Natural killer cell (primary cell): ENCODE data around the gene HDLBP. TPM values are rescaled to one million over a fixed set of nuclear protein-coding genes. Genes with fewer than 3 reads are reported as not detected.
A peak's percentile ranks its signal among the peaks of the same experiment; 100 is the strongest.

Source experiments
- ATAC-seq, 3 donors: fragments of 150-1000 bp in 2 of 3; fragments of 200-7000 bp in 1 of 3; cut with Tn5 transposase; 1 replicate in 1 of 3; 2 replicates in 2 of 3; pipeline ENCODE4 v1.10.0; 2021; ENCODE audit warnings: mild to moderate bottlenecking in 2 of 3, moderate library complexity in 2 of 3
- DNase-seq, 2 donors: peaks; one replicate each; pipeline versions ENCODE4 v3.0.0 to v3.0.0-alpha.2; 2013 to 2021; ENCODE audit warnings: mixed read lengths in 1 of 2
- H3K27ac ChIP-seq: one replicate; pipeline ENCODE4 v1.5.1; 2013; ENCODE audit warnings: mild to moderate bottlenecking, low read length
- H3K27me3 ChIP-seq: one replicate; pipeline ENCODE4 v1.6.1; 2013; ENCODE audit warnings: low read length; ENCODE audit not compliant: control insufficient read depth, insufficient read depth
- H3K36me3 ChIP-seq: one replicate; pipeline ENCODE4 v1.6.1; 2013; ENCODE audit warnings: low read length; ENCODE audit not compliant: control insufficient read depth, insufficient read depth
- H3K4me1 ChIP-seq: one replicate; pipeline ENCODE4 v1.6.1; 2013; ENCODE audit warnings: low read length; ENCODE audit not compliant: control insufficient read depth, insufficient read depth
- H3K4me3 ChIP-seq: one replicate; pipeline ENCODE4 v1.5.1; 2013; ENCODE audit warnings: low read length
- H3K9me3 ChIP-seq: one replicate; pipeline ENCODE4 v1.6.1; 2013; ENCODE audit warnings: low read length; ENCODE audit not compliant: control insufficient read depth, insufficient read depth
- H3K27ac Mint-ChIP-seq, 2 donors: one replicate each; pipeline ENCODE4 v1.8.0; 2022; ENCODE audit warnings: mild to moderate bottlenecking in 2 of 2, mixed read lengths in 2 of 2, moderate library complexity in 1 of 2
- H3K27me3 Mint-ChIP-seq, 2 donors: one replicate each; pipeline ENCODE4 v1.8.0; 2022; ENCODE audit warnings: low read depth in 2 of 2, mixed read lengths in 2 of 2
- H3K36me3 Mint-ChIP-seq: one replicate; pipeline ENCODE4 v1.8.0; 2022; ENCODE audit warnings: mixed read lengths
- H3K4me1 Mint-ChIP-seq, 2 donors: one replicate each; pipeline ENCODE4 v1.8.0; 2022; ENCODE audit warnings: mixed read lengths in 2 of 2
- H3K4me3 Mint-ChIP-seq: one replicate; pipeline ENCODE4 v1.8.0; 2022; ENCODE audit warnings: mild to moderate bottlenecking, moderate library complexity, mixed read lengths
- H3K9me3 Mint-ChIP-seq, 2 donors: one replicate each; pipeline ENCODE4 v1.8.0; 2022; ENCODE audit warnings: mixed read lengths in 2 of 2
- WGBS: methylation state at CpG from one replicate; pipeline ENCODE4 v1.1.7; 2013; ENCODE audit warnings: missing lambda C conversion rate; ENCODE audit not compliant: insufficient coverage; 5-methylcytosine and 5-hydroxymethylcytosine counted together
- intact Hi-C: fragments of 100-400 bp; cut with micrococcal nuclease; formaldehyde crosslinking; loops from one replicate; pipeline ENCODE4 v1.14.2; 2022
- total RNA-seq, 4 donors: library from RNA; stranded (reverse); fragments of 120-200 nt in 1 of 4; gene quantifications; one replicate each; pipeline versions ENCODE4 v1.2.3 to v1.2.4, GENCODE V29; 2013 to 2022
- TF ChIP-seq, protein P1 (sequence below): fragments of 200-600 bp; IDR thresholded peaks from one replicate; pipeline ENCODE4 v1.8.0; 2022; ENCODE audit warnings: antibody characterized with exemption

Gene HDLBP
- total RNA-seq, 3 donors from 2014 or later (not counting 1 experiment from before 2014, with no cell fraction given), result 170 to 200 (median 177) TPM

DNA sequence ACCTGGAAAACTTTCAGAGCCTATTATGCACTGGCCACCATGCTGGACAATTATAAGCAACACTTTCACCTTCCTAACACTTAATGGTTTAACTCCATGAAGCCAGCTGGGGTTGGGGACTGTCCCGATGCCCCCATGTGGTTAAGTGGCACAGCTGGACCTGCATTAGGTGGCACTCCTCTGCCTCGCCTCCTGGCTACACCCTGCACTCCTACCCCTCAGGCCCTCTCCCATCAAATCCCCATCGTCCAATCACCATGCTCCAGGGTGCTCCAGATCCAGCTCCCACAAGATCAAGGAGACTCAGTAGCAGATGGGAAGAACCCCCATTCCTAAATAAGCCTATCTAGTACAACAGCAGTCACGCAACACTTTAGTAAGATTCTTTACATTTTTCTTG is 53.8 kb downstream of the HDLBP start:
- intact Hi-C loops, result no loop called here
- no peaks in the 10 kb centered on the region for H3K9me3 ChIP-seq
- peak overlapping the region; percentile 20 to 33 for H3K27ac Mint-ChIP-seq
- H3K4me1 Mint-ChIP-seq, result peaks cover 22 to 26% of the 10 kb centered on the region in 2 donors
- H3K36me3 Mint-ChIP-seq, result peaks cover 13% of the 10 kb centered on the region
- H3K9me3 Mint-ChIP-seq, result no peaks in the 10 kb centered on the region
- ATAC-seq (no peak), DNase-seq (no peak)
- no peak overlapping the region for H3K4me3 Mint-ChIP-seq
- no peaks in the 10 kb centered on the region for H3K27me3 Mint-ChIP-seq
- peaks cover 58% of the 10 kb centered on the region for H3K36me3 ChIP-seq
- H3K27ac ChIP-seq, result no peak overlapping the region
- H3K4me1 ChIP-seq, result peaks cover 9% of the 10 kb centered on the region
- WGBS, result 93% methylated on average over 4 of the region's 4 CpGs
- TF ChIP-seq, protein P1, sequence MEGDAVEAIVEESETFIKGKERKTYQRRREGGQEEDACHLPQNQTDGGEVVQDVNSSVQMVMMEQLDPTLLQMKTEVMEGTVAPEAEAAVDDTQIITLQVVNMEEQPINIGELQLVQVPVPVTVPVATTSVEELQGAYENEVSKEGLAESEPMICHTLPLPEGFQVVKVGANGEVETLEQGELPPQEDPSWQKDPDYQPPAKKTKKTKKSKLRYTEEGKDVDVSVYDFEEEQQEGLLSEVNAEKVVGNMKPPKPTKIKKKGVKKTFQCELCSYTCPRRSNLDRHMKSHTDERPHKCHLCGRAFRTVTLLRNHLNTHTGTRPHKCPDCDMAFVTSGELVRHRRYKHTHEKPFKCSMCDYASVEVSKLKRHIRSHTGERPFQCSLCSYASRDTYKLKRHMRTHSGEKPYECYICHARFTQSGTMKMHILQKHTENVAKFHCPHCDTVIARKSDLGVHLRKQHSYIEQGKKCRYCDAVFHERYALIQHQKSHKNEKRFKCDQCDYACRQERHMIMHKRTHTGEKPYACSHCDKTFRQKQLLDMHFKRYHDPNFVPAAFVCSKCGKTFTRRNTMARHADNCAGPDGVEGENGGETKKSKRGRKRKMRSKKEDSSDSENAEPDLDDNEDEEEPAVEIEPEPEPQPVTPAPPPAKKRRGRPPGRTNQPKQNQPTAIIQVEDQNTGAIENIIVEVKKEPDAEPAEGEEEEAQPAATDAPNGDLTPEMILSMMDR, result no peak
- no peak overlapping the region for H3K4me3 ChIP-seq
- no peaks in the 10 kb centered on the region for H3K27me3 ChIP-seq

GRCh38 chr2:241260911-241261310 is 54.6 kb downstream of the HDLBP start:
- Mint-ChIP-seq H3K9me3 (no peaks in the 10 kb centered on the region), H3K4me3 (no peak overlapping the region), H3K27me3 (no peaks in the 10 kb centered on the region), H3K4me1 (peaks cover 23 to 25% of the 10 kb centered on the region in 2 donors), H3K36me3 (peaks cover 13% of the 10 kb centered on the region), H3K27ac (peak overlapping the region in 1 of 2 donors; percentile 20)
- peaks cover 59% of the 10 kb centered on the region for H3K36me3 ChIP-seq
- no peaks in the 10 kb centered on the region for H3K27me3 ChIP-seq
- WGBS, result 97% methylated on average over 3 of the region's 3 CpGs
- no peak overlapping the region for H3K4me3 ChIP-seq
- peaks cover 9% of the 10 kb centered on the region for H3K4me1 ChIP-seq
- no peak for ATAC-seq
- H3K27ac ChIP-seq, result no peak overlapping the region
- intact Hi-C loops, result no loop called here
- no peak for DNase-seq
- no peaks in the 10 kb centered on the region for H3K9me3 ChIP-seq
- TF ChIP-seq, protein P1, result no peak

DNA sequence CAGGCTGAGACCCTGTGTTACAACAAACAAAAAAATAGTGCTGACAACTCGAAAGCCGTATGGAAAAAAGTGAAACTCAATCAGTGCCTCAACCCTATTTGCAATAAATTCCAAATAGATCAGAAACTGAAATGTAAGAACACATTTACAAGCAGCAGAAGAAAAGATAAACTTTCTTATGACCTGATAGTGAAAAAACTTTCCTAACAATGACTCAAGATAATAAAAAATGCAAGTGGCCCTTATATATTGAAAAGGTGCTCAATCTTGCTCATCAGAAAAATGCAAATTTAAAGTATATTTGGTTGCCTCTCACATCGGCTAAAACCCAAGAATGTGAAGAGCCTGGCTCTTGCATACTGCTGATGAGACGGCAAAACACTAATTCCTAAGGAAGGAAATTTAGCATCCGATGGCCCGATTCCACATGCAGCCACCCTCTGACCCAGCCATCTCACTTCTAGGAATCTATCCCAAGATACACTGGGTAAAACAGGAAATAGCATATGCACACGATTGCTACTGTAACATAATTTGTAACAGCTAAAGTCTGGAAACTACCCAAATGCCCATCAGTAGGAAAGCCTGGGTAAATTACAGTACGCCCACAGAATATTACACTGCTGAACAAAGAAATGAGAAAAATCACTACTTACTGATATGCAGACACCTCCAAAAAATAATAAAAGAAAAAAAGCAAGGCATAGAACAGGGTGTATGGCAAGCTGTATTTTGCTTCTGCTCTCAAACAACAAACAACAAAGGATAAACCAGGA is 56.8 kb downstream of the HDLBP start:
- Histone ChIP-seq H3K9me3 (no peaks in the 10 kb centered on the region), H3K27me3 (no peaks in the 10 kb centered on the region), H3K27ac (no peak overlapping the region), H3K4me1 (peaks cover 9% of the 10 kb centered on the region), H3K36me3 (peaks cover 69% of the 10 kb centered on the region), H3K4me3 (no peak overlapping the region)
- ATAC-seq, result no peak
- Mint-ChIP-seq H3K9me3 (no peaks in the 10 kb centered on the region), H3K27ac (peak overlapping the region; percentile 76 to 86), H3K4me1 (peaks cover 23 to 25% of the 10 kb centered on the region in 2 donors), H3K36me3 (peaks cover 13% of the 10 kb centered on the region), H3K27me3 (no peaks in the 10 kb centered on the region), H3K4me3 (peak overlapping the region; percentile 13)
- 88% methylated on average over 8 of the region's 8 CpGs for WGBS
- TF ChIP-seq, protein P1, result no peak
- intact Hi-C loops, result no loop called here
- DNase-seq, result no peak
